Measurements from ENCODE around the gene UCHL5.

Gene UCHL5

DNA sequence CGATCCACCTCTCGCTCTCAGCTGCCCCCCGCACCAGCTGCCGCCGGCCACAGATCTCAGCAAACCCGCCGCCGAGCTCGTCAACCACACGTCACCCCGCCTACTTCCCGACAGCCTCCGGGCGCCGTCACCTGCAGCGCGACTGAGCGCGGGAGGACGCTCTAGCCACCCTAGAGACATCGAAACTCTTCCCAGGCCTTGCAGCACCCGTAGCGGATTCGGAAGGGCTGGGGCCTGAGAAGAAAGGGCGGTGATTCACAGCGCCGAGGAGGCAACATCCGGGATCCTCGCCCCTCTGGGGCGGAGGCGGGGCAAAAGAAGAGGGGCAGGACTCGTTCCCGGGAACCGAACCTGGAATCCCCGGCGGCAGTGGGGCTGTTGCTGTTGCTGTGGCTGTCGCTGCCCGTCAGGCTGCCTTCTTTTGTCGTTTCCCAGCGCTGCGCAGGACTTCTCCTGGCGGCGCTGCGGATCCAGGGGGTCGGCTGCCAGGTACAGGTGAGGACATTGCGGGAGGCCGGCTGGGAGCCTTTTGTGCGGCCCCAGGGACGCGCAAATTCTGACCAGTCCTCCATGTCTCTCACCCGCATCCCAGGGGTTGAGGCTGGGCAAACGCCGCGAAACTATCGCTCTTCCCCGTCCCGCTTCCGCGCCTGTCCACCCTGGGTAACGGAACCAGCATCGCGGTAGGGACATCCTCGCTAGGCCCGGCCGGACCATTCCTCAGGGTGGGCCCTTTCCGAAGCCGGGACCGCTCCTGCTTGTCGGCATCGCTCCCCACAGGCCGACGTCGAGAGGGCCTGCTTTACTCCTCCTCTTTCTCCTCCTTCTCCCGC lies at the start of gene UCHL5, which contains the start of gene RO60 (continued):
- TF ChIP-seq ZNF10 (tag by site-specific recombination; IDR thresholded peaks at IDR 0.05) (peak; percentile 77; the same call in 1 of the 2 replicates), ZBTB26 (tag by site-specific recombination; optimal IDR thresholded peaks at IDR 0.05) (peak; percentile 84), ZFP37 (tag by site-specific recombination; IDR thresholded peaks at IDR 0.05) (peak; percentile 72), ZBTB21 (tag by site-specific recombination; IDR thresholded peaks at IDR 0.05) (peak; percentile 68), ZBTB8A (tag by site-specific recombination; IDR thresholded peaks at IDR 0.05) (peak; percentile 96), SP7 (tag by site-specific recombination; IDR thresholded peaks at IDR 0.05) (peak; percentile 92), ZNF121 (tag by site-specific recombination; IDR thresholded peaks at IDR 0.05) (0 out of 2 replicates have a peak, but pooled peaks have one; percentile 46), ZFP41 (tag by site-specific recombination; IDR thresholded peaks at IDR 0.05; ENCODE audit: borderline replicate concordance) (no peak), INSM2 (tag by site-specific recombination; IDR thresholded peaks at IDR 0.05) (peak; percentile 85; the same call in 1 of the 2 replicates), YY2 (tag by site-specific recombination; IDR thresholded peaks at IDR 0.05) (peak; percentile 21; the same call in 1 of the 2 replicates), OSR2 (tag by site-specific recombination; IDR thresholded peaks at IDR 0.05) (no peak), EGR2 (tag by site-specific recombination; IDR thresholded peaks at IDR 0.05; ENCODE audit: low read depth) (peak; percentile 90), ZNF555 (tag by site-specific recombination; conservative IDR thresholded peaks at IDR 0.05) (no peak), ZBTB1 (tag by site-specific recombination; IDR thresholded peaks at IDR 0.05) (peak; percentile 78; the same call in 1 of the 2 replicates), ZBTB6 (tag by site-specific recombination; IDR thresholded peaks at IDR 0.05) (peak; percentile 98), ZNF248 (tag by site-specific recombination; IDR thresholded peaks at IDR 0.05) (no peak), RBAK (tag by site-specific recombination; IDR thresholded peaks at IDR 0.05) (no peak), KLF7 (tag by site-specific recombination; IDR thresholded peaks at IDR 0.05; ENCODE audit: borderline replicate concordance) (peak; percentile 84; the same call in 1 of the 2 replicates)
- TF ChIP-seq, protein P1, sequence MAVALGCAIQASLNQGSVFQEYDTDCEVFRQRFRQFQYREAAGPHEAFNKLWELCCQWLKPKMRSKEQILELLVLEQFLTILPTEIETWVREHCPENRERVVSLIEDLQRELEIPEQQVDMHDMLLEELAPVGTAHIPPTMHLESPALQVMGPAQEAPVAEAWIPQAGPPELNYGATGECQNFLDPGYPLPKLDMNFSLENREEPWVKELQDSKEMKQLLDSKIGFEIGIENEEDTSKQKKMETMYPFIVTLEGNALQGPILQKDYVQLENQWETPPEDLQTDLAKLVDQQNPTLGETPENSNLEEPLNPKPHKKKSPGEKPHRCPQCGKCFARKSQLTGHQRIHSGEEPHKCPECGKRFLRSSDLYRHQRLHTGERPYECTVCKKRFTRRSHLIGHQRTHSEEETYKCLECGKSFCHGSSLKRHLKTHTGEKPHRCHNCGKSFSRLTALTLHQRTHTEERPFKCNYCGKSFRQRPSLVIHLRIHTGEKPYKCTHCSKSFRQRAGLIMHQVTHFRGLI (tag by site-specific recombination; IDR thresholded peaks at IDR 0.05) = 0 out of 2 replicates have a peak, but pooled peaks have one; percentile 14
- TF ChIP-seq, protein P2, sequence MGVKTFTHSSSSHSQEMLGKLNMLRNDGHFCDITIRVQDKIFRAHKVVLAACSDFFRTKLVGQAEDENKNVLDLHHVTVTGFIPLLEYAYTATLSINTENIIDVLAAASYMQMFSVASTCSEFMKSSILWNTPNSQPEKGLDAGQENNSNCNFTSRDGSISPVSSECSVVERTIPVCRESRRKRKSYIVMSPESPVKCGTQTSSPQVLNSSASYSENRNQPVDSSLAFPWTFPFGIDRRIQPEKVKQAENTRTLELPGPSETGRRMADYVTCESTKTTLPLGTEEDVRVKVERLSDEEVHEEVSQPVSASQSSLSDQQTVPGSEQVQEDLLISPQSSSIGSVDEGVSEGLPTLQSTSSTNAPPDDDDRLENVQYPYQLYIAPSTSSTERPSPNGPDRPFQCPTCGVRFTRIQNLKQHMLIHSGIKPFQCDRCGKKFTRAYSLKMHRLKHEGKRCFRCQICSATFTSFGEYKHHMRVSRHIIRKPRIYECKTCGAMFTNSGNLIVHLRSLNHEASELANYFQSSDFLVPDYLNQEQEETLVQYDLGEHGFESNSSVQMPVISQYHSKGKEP (tag by site-specific recombination; IDR thresholded peaks at IDR 0.05) = peak; percentile 90
- TF ChIP-seq, protein P3, sequence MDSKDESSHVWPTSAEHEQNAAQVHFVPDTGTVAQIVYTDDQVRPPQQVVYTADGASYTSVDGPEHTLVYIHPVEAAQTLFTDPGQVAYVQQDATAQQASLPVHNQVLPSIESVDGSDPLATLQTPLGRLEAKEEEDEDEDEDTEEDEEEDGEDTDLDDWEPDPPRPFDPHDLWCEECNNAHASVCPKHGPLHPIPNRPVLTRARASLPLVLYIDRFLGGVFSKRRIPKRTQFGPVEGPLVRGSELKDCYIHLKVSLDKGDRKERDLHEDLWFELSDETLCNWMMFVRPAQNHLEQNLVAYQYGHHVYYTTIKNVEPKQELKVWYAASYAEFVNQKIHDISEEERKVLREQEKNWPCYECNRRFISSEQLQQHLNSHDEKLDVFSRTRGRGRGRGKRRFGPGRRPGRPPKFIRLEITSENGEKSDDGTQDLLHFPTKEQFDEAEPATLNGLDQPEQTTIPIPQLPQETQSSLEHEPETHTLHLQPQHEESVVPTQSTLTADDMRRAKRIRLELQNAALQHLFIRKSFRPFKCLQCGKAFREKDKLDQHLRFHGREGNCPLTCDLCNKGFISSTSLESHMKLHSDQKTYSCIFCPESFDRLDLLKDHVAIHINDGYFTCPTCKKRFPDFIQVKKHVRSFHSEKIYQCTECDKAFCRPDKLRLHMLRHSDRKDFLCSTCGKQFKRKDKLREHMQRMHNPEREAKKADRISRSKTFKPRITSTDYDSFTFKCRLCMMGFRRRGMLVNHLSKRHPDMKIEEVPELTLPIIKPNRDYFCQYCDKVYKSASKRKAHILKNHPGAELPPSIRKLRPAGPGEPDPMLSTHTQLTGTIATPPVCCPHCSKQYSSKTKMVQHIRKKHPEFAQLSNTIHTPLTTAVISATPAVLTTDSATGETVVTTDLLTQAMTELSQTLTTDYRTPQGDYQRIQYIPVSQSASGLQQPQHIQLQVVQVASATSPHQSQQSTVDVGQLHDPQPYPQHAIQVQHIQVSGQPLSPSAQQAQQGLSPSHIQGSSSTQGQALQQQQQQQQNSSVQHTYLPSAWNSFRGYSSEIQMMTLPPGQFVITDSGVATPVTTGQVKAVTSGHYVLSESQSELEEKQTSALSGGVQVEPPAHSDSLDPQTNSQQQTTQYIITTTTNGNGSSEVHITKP (tag by site-specific recombination; IDR thresholded peaks at IDR 0.05) = peak; percentile 91
- TF ChIP-seq, protein P4, sequence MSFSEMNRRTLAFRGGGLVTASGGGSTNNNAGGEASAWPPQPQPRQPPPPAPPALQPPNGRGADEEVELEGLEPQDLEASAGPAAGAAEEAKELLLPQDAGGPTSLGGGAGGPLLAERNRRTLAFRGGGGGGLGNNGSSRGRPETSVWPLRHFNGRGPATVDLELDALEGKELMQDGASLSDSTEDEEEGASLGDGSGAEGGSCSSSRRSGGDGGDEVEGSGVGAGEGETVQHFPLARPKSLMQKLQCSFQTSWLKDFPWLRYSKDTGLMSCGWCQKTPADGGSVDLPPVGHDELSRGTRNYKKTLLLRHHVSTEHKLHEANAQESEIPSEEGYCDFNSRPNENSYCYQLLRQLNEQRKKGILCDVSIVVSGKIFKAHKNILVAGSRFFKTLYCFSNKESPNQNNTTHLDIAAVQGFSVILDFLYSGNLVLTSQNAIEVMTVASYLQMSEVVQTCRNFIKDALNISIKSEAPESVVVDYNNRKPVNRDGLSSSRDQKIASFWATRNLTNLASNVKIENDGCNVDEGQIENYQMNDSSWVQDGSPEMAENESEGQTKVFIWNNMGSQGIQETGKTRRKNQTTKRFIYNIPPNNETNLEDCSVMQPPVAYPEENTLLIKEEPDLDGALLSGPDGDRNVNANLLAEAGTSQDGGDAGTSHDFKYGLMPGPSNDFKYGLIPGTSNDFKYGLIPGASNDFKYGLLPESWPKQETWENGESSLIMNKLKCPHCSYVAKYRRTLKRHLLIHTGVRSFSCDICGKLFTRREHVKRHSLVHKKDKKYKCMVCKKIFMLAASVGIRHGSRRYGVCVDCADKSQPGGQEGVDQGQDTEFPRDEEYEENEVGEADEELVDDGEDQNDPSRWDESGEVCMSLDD (tag by site-specific recombination; IDR thresholded peaks at IDR 0.05) = no peak; the same call in 1 of the 2 replicates
- TF ChIP-seq, protein P5, sequence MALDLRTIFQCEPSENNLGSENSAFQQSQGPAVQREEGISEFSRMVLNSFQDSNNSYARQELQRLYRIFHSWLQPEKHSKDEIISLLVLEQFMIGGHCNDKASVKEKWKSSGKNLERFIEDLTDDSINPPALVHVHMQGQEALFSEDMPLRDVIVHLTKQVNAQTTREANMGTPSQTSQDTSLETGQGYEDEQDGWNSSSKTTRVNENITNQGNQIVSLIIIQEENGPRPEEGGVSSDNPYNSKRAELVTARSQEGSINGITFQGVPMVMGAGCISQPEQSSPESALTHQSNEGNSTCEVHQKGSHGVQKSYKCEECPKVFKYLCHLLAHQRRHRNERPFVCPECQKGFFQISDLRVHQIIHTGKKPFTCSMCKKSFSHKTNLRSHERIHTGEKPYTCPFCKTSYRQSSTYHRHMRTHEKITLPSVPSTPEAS (tag by site-specific recombination; IDR thresholded peaks at IDR 0.05) = 0 out of 2 replicates have a peak, but pooled peaks have one; percentile 5
